H9 (cell line): ENCODE results near the gene SLC13A4. TPM values are rescaled to one million over a fixed set of nuclear protein-coding genes. Genes with fewer than 3 reads are reported as not detected.

Source experiments
- DNase-seq: peaks from one replicate; pipeline ENCODE4 v3.0.0-alpha.2; 2017
- H2AFZ ChIP-seq: one replicate; pipeline ENCODE4 v1.6.1; 2013; ENCODE audit warnings: mild to moderate bottlenecking, low read length, control low read depth, moderate library complexity
- H2AK5ac ChIP-seq: 2 replicates; pipeline ENCODE4 v1.6.1; 2013; ENCODE audit warnings: low read length, control low read depth, mixed read lengths; ENCODE audit not compliant: insufficient read length
- H2BK120ac ChIP-seq: one replicate; pipeline ENCODE4 v1.6.1; 2013; ENCODE audit warnings: low read depth, mild to moderate bottlenecking, low read length, control low read depth, inconsistent platforms; ENCODE audit not compliant: poor library complexity, severe bottlenecking
- H2BK12ac ChIP-seq: 2 replicates; pipeline ENCODE4 v1.6.1; 2013; ENCODE audit warnings: low read length, control low read depth, mixed read lengths, low read depth; ENCODE audit not compliant: insufficient read length
- H2BK15ac ChIP-seq: 2 replicates; pipeline ENCODE4 v1.6.1; 2013; ENCODE audit warnings: low read depth, low read length, control low read depth
- H2BK20ac ChIP-seq: one replicate; pipeline ENCODE4 v1.6.1; 2013; ENCODE audit warnings: low read depth, mild to moderate bottlenecking, low read length, control low read depth, inconsistent platforms; ENCODE audit not compliant: poor library complexity, severe bottlenecking
- H2BK5ac ChIP-seq: 2 replicates; pipeline ENCODE4 v1.6.1; 2013; ENCODE audit warnings: low read length, control low read depth, mixed read lengths; ENCODE audit not compliant: insufficient read length
- H3K14ac ChIP-seq: 2 replicates; pipeline ENCODE4 v1.6.1; 2013; ENCODE audit warnings: low read length, control low read depth; ENCODE audit not compliant: insufficient read depth
- H3K18ac ChIP-seq: 2 replicates; pipeline ENCODE4 v1.6.1; 2013; ENCODE audit warnings: low read depth, mild to moderate bottlenecking, mixed read lengths, low read length, control low read depth; ENCODE audit not compliant: insufficient read length
- H3K23ac ChIP-seq: 2 replicates; pipeline ENCODE4 v1.6.1; 2013; ENCODE audit warnings: low read length, control low read depth, mixed read lengths, low read depth; ENCODE audit not compliant: insufficient read length
- H3K23me2 ChIP-seq: 2 replicates; pipeline ENCODE4 v1.6.1; 2013; ENCODE audit warnings: low read depth, mild to moderate bottlenecking, mixed read lengths, low read length, control low read depth; ENCODE audit not compliant: insufficient read length, poor library complexity, severe bottlenecking
- H3K27ac ChIP-seq: 2 replicates; pipeline ENCODE4 v1.5.1; 2013; ENCODE audit warnings: low read length, control low read depth, mixed read lengths, low read depth; ENCODE audit not compliant: insufficient read length
- H3K27me3 ChIP-seq: 2 replicates; pipeline ENCODE4 v1.6.1; 2013; ENCODE audit warnings: low read length, control low read depth, inconsistent platforms; ENCODE audit not compliant: insufficient read depth
- H3K4ac ChIP-seq: 2 replicates; pipeline ENCODE4 v1.6.1; 2013; ENCODE audit warnings: low read depth, mild to moderate bottlenecking, control low read depth, inconsistent platforms, low read length, moderate library complexity
- H3K4me1 ChIP-seq: 2 replicates; pipeline ENCODE4 v1.6.1; 2013; ENCODE audit warnings: low read length, control low read depth, inconsistent platforms; ENCODE audit not compliant: insufficient read depth
- H3K4me2 ChIP-seq: 2 replicates; pipeline ENCODE4 v1.6.1; 2013; ENCODE audit warnings: low read length, control low read depth, mixed read lengths; ENCODE audit not compliant: insufficient read length, insufficient read depth
- H3K56ac ChIP-seq: 2 replicates; pipeline ENCODE4 v1.6.1; 2013; ENCODE audit warnings: low read depth, mild to moderate bottlenecking, mixed read lengths, low read length, control low read depth; ENCODE audit not compliant: insufficient read length
- H3K79me1 ChIP-seq: 2 replicates; pipeline ENCODE4 v1.6.1; 2013; ENCODE audit warnings: low read depth, mild to moderate bottlenecking, moderate library complexity, low read length, control low read depth, inconsistent platforms; ENCODE audit not compliant: insufficient read depth, poor library complexity, severe bottlenecking
- H3K79me2 ChIP-seq: 2 replicates; pipeline ENCODE4 v1.6.1; 2013; ENCODE audit warnings: low read length, control low read depth, inconsistent platforms; ENCODE audit not compliant: insufficient read depth
- H3K9ac ChIP-seq: 2 replicates; pipeline ENCODE4 v1.6.1; 2013; ENCODE audit warnings: low read length, control low read depth, mixed read lengths; ENCODE audit not compliant: insufficient read length; ENCODE audit errors: extremely low read depth
- H3K9me3 ChIP-seq: one replicate; pipeline ENCODE4 v1.6.1; 2013; ENCODE audit warnings: low read depth, low read length, inconsistent platforms; ENCODE audit not compliant: control insufficient read depth
- H3T11ph ChIP-seq: one replicate; pipeline ENCODE4 v1.6.1; 2013; ENCODE audit warnings: mild to moderate bottlenecking, low read length, control low read depth, inconsistent platforms
- H4K20me1 ChIP-seq: one replicate; pipeline ENCODE4 v1.6.1; 2013; ENCODE audit not compliant: control insufficient read depth, insufficient read length, insufficient read depth
- H4K5ac ChIP-seq: 2 replicates; pipeline ENCODE4 v1.6.1; 2013; ENCODE audit warnings: low read depth, mild to moderate bottlenecking, mixed read lengths, low read length, control low read depth; ENCODE audit not compliant: insufficient read length
- H4K8ac ChIP-seq: replicated peaks from 2 replicates; pipeline ENCODE4 v1.6.1; 2013; ENCODE audit warnings: low read length, control low read depth, mixed read lengths, low read depth; ENCODE audit not compliant: insufficient read length
- H4K91ac ChIP-seq: 2 replicates; pipeline ENCODE4 v1.6.1; 2013; ENCODE audit warnings: low read depth, mild to moderate bottlenecking, moderate library complexity, mixed read lengths, low read length, control low read depth; ENCODE audit not compliant: insufficient read length
- H3K27ac Mint-ChIP-seq, 3 experiments: 2 replicates in 2 of 3; 3 replicates in 1 of 3; pipeline ENCODE4 v1.8.0; 2020 to 2021; ENCODE audit warnings: mixed read lengths in 3 of 3, mild to moderate bottlenecking in 1 of 3, moderate library complexity in 1 of 3
- H3K27me3 Mint-ChIP-seq: 2 replicates; pipeline ENCODE4 v1.8.0; 2021; ENCODE audit warnings: low read depth, mild to moderate bottlenecking, moderate library complexity, mixed read lengths
- H3K36me3 Mint-ChIP-seq, 3 experiments: 2 replicates in 2 of 3; 3 replicates in 1 of 3; pipeline ENCODE4 v1.8.0; 2020 to 2021; ENCODE audit warnings: low read depth in 3 of 3, mixed read lengths in 3 of 3; ENCODE audit not compliant: insufficient read depth in 1 of 3
- H3K4me1 Mint-ChIP-seq, 2 experiments: 2 replicates each; pipeline ENCODE4 v1.8.0; 2020; ENCODE audit warnings: mixed read lengths in 2 of 2
- H3K4me3 Mint-ChIP-seq, 2 experiments: 2 replicates in 1 of 2; 3 replicates in 1 of 2; pipeline ENCODE4 v1.8.0; 2020 to 2021; ENCODE audit warnings: mild to moderate bottlenecking in 2 of 2, mixed read lengths in 2 of 2, moderate library complexity in 1 of 2
- H3K9me3 Mint-ChIP-seq, 2 experiments: 2 replicates in 1 of 2; 3 replicates in 1 of 2; pipeline ENCODE4 v1.8.0; 2020; ENCODE audit warnings: mild to moderate bottlenecking in 2 of 2, mixed read lengths in 2 of 2, moderate library complexity in 1 of 2
- CTCF ChIP-seq: fragments of 200-600 bp; sonication (generic); conservative IDR thresholded peaks from 3 replicates; pipeline ENCODE4 v1.8.0; 2021; ENCODE audit warnings: antibody characterized with exemption, mild to moderate bottlenecking
- WGBS: extraction: QIAGEN DNeasy Blood & Tissue Kit; methylation state at CpG from one replicate; pipeline ENCODE4 v1.1.7; 2013; ENCODE audit warnings: missing lambda C conversion rate, low lambda C conversion rate, mixed read lengths; ENCODE audit not compliant: insufficient read length; ENCODE audit errors: extremely low coverage; 5-methylcytosine and 5-hydroxymethylcytosine counted together
- total RNA-seq: library from RNA; stranded (reverse); gene quantifications from 2 replicates; pipeline ENCODE4 v1.2.1, GENCODE V29; 2021

SLC13A4 gene
- total RNA-seq, 1 experiment from 2014 or later, result 3.5 TPM

- H2BK15ac ChIP-seq, result no peak within 1 kb of the TSS
- no peak within 1 kb of the TSS for H3K14ac ChIP-seq
- TF ChIP-seq CTCF, result no peak
- H3K18ac ChIP-seq, result no peak within 1 kb of the TSS
- H3K27ac ChIP-seq, result no peak within 1 kb of the TSS
- H3K4ac ChIP-seq, result no peak within 1 kb of the TSS
- no peak within 1 kb of the TSS for H4K5ac ChIP-seq
- H2AFZ ChIP-seq, result no peak within 1 kb of the TSS
- Mint-ChIP-seq H3K27me3 (peaks cover 6% of the 10 kb centered on the region), H3K4me1 (peaks cover 23 to 29% of the 10 kb centered on the region in 2 experiments), H3K4me3 (no peak within 1 kb of the TSS), H3K9me3 (peaks cover under 1 to 13% of the 10 kb centered on the region in 2 experiments; a peak in 4 of 5 replicates), H3K27ac (no peak within 1 kb of the TSS), H3K36me3 (peaks cover 0 to 17% (median 2%) of the 10 kb centered on the region in 3 experiments; a peak in 3 of 7 replicates)
- H2BK20ac ChIP-seq, result no peak within 1 kb of the TSS
- no peaks in the 10 kb centered on the region for H3K79me1 ChIP-seq
- H3K4me1 ChIP-seq, result no peaks in the 10 kb centered on the region; the same call in 1 of the 2 replicates
- H3K23ac ChIP-seq, result no peak within 1 kb of the TSS
- H3K4me2 ChIP-seq, result no peak within 1 kb of the TSS
- DNase-seq, result no peak
- no peak within 1 kb of the TSS for H4K91ac ChIP-seq
- H4K20me1 ChIP-seq, result no peaks in the 10 kb centered on the region
- no peaks in the 10 kb centered on the region for H3K9me3 ChIP-seq
- no peak within 1 kb of the TSS for H2AK5ac ChIP-seq
- no peaks in the 10 kb centered on the region for H3K23me2 ChIP-seq
- no peak within 1 kb of the TSS for H4K8ac ChIP-seq
- H3K9ac ChIP-seq, result no peak within 1 kb of the TSS
- H2BK5ac ChIP-seq, result no peak within 1 kb of the TSS
- no peaks in the 10 kb centered on the region for H3K79me2 ChIP-seq
- H3K56ac ChIP-seq, result no peak within 1 kb of the TSS
- no peak within 1 kb of the TSS for H3T11ph ChIP-seq
- H2BK12ac ChIP-seq, result no peak within 1 kb of the TSS
- H3K27me3 ChIP-seq, result no peaks in the 10 kb centered on the region
- no CpG with 5 or more reads among the region's 11 CpGs for WGBS
- no peak within 1 kb of the TSS for H2BK120ac ChIP-seq
These were observed 20.8 kb upstream of the SLC13A4 start, which contains the start of gene FAM180A for GRCh38 chr7:135748770-135749169. FAM180A (minus strand) TSS chr7:135748813; CDS start chr7:135748580, 233 bp downstream.
